Stimulated activated CD8-positive, alpha-beta memory T cell treated with anti-CD3 and anti-CD28 coated beads, Interleukin-7, amount 100 ng/mL, for 24 hours (primary cell): ENCODE data around the gene PUS7L.
A peak's percentile ranks its signal among the peaks of the same experiment; 100 is the strongest.
"Not testable (repeated sequence)": the region's sequence is repeated elsewhere in the genome, so short reads cannot be mapped to it uniquely, and the experiment has no call there.

Source experiments
- DNase-seq: peaks from one replicate; pipeline ENCODE4 v3.0.0-alpha.2; 2020; ENCODE audit warnings: low read depth

The PUS7L gene, protein sequence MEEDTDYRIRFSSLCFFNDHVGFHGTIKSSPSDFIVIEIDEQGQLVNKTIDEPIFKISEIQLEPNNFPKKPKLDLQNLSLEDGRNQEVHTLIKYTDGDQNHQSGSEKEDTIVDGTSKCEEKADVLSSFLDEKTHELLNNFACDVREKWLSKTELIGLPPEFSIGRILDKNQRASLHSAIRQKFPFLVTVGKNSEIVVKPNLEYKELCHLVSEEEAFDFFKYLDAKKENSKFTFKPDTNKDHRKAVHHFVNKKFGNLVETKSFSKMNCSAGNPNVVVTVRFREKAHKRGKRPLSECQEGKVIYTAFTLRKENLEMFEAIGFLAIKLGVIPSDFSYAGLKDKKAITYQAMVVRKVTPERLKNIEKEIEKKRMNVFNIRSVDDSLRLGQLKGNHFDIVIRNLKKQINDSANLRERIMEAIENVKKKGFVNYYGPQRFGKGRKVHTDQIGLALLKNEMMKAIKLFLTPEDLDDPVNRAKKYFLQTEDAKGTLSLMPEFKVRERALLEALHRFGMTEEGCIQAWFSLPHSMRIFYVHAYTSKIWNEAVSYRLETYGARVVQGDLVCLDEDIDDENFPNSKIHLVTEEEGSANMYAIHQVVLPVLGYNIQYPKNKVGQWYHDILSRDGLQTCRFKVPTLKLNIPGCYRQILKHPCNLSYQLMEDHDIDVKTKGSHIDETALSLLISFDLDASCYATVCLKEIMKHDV

DNA sequence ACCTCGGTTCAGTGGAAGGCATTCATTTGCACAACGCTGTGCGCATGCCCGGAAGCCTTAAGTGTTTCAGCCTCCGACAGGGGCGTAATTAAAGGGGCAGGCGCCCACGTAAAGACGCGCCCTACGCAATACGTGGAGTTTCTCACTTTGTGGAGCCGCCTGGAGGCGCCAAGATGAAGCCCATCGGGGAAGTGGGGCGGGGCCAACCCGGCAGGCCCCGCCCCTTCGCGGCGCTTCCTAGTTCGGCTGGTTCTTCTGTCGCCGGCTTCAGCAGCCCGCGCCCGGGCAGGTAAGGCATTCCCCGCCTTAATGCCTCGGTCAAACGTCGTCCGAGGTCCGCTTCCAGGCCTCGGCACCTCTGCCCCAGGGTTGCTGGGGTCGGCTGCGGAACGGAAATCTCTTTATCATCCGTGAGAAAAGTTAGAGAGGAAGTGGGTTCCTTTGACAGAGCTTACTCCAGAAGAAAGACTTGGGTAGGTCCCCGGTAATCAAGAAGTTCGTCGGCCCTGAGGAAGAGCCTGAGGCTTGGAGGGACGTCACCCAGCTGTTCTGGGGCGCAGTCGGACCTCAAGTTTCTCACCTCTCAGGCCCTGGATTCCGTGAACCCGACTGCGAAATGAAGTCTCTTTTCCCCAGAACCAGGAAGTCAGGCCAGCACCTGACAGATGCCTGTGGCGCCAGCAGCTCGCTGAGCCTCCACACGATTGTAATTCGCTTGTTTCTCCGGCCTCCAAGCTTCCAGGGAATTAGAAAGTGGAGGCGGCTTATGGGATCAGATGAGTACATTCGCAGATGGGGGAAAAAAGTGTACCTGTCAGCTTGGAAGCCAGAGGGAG, at the start of gene PUS7L, which contains the start of gene IRAK4:
PUS7L (minus strand) TSS at position 63 of the 836 bp plus-strand sequence. CDS start 3,545 bp downstream, outside the sequence.
IRAK4 (plus strand) TSS at position 224 of the 836 bp plus-strand sequence. CDS start 9,161 bp downstream, outside the sequence.
- peak; percentile 89 for DNase-seq

DNA sequence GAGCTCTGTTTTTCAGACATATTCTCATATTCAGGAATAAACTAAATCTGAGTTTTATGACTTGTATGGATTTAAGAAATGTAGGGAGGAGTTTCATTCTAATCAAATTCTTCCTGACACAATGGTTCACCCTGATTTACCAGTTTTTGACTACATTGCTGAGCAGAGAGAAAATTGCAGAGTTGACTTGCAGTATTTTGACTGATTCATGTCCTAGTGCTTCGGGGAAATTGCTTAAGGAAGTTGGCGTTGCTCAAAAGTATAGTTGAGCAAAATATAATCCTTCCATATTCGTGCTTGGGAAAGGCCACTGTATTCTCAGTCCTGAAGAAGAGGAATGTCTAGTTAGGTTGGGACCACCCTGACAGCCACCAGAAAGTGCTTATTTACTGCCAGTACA, 48.8 kb upstream of the PUS7L start:
- DNase-seq = no peak

DNA sequence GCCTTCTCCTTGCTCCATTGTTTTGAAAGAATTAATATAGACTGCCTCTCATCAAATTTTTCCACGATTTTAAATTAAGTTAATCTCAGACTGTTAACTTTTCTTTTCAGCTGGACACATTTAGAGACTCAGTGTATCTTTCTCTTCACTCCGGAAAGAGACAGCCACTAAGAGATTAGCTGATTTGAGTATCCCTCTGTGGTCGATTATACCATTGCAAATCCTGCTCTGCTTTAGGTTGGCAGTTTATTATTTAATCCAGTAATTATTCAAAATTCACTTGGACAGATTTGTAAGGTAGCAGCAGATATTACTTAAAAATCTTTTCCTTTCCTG, 48.1 kb upstream of the PUS7L start:
- no peak for DNase-seq

DNA sequence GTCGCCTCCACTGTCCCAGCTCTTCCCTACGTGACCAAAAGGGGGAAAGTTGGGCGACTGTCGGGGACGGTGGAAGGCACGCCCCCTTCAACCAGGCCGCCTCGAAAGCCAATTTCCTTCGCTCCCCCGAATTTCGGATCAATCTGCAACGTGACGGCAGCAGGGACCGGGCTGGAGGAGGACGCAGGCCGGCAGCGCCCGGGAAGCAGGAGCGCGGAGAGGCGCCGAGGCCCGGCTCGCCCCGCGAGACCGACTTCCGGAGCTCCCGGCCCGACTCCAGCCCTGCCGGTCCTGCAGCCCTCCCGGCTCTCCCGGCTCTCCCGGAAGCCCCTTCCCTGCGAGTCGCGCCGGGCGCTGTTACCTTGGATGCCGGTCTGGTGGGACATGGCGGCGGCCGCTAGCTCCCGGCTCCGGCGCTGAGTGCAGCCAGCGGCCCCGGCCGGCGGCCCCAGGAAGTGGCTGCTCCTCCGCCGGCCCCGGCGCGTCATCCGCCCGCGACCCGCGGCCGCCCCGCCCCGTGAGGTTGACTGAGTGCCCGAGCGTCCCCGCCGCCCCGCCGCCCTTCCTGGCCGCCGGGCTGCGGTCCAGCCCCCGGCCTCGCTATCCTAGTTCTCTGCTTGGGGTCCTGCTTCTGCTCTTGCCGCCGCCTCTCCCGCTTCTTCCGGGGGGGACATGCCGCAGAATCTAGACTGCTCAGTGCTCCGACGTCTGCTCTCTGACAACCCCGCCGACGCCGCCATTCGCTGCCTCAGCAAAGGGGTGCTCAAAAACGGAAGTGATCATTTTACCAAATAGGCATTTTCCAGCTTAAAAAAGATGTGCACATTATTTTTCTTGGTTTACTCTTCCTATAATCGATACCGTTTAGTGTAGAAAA, 47.5 kb upstream of the PUS7L start, which contains the start of gene TWF1:
TWF1 (minus strand) TSS at position 458 of the 877 bp plus-strand sequence; CDS start at position 386, 72 bp downstream.
- DNase-seq = peak; percentile 70

DNA sequence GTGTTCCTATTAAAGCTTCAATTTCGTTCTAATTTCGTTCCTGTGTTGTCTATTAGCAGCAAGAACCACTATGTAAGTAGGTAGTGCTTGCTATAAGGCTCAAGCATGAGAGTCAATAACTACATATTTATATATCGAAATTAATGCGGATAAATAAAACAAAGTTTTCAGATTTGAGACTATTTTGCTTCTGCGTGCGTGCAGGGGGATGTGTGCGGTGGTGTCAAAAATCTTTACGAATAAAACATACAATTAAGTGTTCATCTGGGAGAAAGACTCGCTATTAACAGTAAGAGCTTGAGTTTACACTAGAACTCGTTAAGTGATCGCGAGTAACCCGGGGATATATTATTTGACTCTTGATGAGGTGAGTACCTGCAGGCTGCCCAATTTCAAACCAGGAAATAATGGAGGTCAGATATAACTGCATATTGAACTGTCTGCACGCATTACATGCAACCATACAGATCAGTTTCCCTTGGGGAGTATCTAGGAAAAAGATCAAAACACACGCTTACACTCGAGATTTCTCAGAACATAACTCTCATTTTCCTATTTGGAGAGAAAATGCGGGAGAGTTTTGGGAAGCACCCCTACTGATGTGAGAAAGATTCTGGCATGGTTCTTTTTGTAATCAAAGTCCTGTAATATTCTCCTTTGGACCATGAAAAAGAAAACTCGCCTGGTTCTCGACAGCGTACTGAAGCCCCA, 46.7 kb upstream of the PUS7L start:
- DNase-seq = no peak

DNA sequence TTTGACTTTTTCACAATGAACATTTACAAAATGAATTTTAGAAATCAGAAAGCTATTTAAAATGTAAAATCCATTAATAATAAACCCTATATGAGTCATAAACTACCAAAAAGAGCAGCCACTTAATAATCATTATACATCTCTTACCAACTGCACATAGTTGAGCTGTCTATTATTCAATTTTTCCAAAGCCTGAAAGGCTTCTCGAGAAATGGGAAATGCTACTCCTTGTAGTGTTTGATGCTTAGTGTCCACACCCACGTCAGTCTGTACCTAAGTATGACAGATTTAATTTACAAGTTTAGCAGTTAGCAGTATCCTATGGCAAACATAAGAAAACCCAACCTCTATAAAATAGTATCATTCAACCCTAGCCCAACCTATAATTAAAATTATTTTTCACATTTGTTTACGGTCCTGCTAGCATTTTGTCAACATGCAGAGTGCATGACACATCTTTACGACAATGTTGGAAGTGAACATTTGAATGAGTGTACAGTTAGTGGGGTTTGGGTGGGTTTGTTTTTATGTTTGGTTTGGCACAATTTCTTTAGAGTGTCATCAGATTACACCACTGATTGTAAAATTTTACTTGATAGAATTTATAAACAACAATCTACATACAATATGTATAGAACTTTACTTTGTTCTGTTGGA, 39.1 kb upstream of the PUS7L start:
- no peak for DNase-seq

DNA sequence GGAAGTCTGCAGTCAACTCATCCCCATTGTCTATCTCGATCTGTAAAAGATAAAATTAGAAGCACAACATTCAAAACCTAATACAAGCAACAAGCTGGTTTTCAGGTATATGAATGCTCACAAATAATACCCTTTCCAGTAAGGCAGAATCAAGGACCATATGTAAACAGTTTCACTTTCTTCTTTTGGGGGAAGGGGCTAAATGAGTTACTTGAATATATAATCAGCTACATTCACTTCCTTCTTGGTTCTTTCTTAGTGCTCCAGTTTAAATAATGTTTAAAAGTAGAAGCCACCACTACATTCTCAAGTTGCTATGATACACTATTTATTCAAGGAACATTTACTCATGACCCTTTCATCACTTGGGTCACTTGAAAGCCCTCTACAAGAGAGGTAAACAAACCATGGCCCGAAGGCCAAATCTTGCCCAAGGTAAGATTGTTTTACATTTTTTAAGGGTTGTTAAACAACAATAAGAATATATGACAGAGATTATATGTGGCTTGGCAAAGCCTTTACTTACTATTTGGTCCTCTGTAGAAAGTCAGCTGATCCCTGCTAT, 37.2 kb upstream of the PUS7L start:
- no peak for DNase-seq

DNA sequence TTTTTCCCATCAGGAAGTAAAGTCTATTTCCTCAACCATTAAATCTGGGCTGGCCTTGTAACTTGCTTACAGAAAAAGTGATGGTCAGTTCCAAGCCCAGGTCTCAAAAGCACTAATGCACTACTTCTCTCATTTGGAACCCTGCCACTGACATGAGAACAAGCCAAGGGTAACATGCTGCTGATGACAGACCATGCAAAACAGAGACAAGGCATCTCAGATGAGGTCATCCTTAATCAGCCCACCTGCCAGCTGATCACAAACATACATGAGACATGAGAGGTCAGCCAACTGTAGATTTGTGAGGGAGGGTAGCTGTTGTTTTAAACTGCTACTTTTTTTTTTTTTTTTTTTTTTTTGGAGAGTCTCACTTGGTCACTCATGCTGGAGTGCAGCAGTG, 31.4 kb upstream of the PUS7L start:
- DNase-seq = no peak

DNA sequence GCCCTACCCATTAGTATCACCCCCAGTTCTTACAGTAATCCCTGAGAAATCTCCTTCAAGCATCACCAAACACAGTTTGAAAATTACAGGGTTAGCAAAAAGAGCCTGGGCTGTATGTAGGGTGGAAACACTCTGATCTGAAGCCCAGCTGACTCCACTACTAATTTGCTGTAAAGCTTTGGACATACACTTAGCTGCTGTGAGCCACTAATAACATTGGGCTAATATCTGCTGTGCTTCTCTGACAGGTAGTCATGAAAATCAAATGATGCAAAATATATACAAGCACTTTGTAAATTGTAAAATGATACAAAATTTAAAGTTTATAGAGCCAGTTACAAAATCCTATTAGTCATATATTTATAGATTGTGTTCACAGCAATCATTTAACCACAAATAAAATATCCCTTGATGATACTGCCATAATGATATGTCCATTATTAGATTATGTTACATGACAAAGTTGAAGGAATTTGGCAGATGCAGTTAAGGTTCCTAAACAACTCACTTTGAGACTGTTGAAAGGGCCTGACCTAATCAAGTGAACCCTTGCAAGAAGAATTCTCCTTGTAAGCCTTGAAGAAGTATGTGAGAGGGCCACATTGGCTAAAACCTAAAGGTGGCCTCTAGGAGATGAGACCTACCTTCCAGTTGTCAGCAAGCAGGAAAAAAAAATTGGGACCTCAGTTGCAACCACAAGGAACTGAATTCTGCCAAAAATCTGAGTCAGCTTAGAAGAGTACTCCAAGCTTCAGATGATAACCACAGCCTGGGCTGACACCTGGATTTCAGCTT, 28.5 kb upstream of the PUS7L start:
- DNase-seq = no peak

DNA sequence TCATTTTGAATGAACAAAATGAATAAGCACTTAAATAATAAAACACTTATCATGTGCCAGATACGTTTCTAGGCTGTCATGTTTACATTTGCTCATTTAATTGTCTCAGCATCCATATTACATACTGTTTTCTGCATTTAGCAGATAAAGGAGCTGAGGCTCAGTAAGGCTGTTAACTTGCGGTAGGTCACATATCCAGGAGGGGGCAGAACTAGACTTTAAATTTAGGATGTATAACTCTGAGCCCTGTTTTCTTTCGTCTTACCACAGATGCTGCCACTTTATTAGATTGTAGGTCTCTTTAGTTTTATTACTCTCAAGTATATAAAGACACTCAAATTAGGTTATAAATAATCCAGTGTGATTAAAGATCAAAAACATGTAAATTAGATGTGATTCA, 17.9 kb upstream of the PUS7L start:
- DNase-seq = no peak

DNA sequence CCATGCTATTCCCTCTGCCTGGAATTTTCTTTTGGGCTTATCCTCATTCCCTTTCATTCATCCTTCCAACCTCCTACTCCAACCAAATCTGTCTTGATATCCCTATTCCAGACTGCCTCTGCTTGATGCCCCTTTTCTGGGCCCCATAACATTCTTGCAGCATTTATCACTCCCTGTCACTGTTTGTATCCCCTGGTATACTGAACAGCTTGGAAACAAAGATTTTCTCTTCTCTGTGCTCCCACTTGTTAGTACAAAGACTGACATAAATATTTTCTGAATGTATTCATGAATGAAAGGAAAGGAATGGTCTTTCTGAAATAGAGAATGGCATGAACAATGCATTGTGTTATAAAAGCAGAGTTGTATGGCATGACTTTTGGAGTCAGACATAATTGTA, 7.7 kb upstream of the PUS7L start:
- no peak for DNase-seq

DNA sequence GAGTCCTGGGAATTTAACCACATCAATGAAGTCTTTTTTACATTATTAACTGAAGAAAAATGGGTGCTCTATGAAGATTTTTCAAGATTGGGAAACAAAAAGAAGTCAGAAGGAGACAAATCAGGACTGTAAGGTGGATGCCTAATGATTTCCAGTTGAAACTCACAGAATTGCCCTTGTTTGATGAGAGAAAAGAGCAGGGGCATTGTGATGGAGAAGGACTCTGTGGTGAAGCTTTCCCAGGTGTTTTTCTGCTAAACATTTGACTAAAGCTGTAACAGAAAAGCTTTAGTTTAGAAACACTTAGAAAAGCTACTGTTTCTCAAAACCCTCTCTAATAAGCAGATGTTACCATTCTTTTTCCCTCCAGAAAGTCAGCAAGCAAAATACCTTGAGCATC, 5.9 kb upstream of the PUS7L start:
- no peak for DNase-seq

DNA sequence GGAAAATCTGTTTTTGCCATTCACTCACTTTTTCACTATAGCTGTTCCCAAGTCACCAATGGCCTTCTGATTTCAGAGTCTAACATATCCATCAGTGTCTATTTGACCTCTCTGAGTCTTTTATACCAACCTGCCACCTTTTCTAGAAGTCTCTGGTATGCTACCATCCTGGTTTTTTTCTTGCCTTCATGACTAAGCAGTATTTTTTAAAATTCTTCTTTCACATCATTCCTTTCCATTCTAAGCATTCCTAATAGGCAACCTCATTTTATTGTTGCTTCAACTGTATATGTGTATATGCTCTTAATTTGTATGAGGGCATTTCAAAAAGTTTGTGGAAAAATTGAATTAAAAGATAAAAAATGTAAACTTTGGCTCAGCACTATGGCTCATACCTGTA, 5.2 kb upstream of the PUS7L start:
- no peak for DNase-seq

DNA sequence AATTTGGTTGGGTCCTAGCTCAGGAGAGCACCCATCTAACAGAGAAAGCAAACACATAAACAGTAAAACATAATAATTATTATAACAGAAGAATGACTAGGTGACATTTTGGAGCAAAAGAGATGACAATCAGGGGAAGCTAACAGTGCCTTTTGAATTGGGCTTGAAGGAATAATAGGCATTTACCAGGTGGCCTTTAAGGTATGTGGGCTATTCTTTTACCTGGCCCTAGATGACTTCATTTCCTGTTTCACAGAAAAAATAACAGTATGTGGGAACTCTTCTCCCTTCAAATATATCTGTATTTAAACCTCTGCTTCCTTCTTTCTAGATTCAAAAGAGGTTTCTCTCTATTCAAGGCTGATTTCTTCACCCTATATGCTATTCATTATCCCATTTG, 4.0 kb upstream of the PUS7L start:
- no peak for DNase-seq

DNA sequence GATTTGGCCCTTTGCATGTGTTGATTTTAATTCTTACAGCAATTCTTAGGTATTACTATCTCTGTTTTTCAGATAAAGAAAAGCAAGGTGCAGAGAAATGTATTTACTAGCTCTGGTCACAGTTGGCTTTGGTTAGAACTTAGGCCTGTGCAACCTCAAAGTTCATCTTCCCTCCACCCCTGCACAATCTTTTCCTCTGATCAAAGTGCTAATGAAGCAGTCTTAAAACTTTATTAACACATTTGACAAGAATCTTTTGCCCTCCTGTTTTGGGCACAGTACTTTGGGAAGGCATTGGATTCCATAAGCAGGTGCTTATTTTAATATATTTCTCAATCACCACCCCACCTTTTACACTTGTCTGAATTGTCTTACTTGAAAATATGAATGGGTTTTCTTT, 2.9 kb upstream of the PUS7L start:
- no peak for DNase-seq

DNA sequence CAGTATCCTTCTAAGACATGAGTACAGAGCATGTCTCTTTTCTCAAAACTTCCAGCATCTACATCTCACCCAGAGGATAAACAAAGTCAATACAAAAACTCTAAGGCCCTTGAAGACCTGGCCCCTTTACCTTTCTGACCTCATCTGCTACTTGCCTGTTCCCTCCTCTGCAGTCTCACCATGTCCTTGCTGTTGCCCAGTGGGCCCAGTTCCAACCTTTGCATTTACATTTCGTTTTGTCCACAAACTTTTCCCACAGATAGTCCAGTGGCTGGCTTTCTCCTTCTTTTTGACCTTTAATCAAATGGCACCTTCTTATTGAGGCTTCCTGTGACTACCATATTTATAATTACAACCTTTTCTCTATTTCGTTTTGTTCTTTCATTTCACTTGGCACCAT, 1.8 kb upstream of the PUS7L start:
- DNase-seq = no peak

DNA sequence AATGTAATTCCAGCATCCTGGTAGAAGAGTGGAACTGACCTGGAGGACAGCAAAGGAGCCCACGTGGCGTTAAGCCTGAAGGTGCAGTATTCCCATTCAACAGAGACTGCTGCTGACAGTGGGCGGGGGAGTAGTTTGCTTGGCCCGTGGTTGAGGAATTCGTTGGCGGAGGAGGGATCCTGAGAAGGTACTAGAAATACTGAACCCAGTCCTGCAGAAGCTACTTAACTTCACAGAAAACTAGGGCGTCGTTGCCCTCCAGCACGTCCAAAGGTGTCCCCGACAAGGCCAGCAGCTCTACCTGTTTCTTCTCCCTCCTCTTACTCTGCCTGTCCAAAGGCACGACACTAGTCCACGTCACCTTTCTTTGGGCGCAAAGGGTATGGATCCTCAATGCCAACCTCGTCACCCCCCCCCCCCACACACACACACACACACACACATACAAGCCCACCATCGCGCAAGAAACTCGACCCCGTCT, 303 bp downstream of the PUS7L start:
- DNase-seq = no peak

DNA sequence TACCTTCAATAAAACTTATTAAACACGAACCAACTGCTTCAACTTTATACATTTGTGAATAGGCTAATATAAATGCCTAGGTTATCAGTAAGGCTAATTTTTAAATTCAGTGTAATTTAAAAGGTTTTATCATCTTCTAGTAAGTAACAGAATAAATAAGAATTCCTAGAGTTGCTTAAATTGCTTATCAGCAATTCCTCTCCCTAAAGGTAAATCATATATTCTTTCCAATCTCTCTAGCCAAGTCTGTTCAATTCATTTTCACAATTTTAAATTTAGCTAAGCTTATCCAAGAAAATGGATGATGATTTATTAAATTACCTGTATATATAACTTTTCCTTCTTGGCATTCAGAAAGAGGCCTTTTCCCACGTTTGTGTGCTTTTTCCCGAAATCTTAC, 4.6 kb downstream of the PUS7L start:
- no peak for DNase-seq

DNA sequence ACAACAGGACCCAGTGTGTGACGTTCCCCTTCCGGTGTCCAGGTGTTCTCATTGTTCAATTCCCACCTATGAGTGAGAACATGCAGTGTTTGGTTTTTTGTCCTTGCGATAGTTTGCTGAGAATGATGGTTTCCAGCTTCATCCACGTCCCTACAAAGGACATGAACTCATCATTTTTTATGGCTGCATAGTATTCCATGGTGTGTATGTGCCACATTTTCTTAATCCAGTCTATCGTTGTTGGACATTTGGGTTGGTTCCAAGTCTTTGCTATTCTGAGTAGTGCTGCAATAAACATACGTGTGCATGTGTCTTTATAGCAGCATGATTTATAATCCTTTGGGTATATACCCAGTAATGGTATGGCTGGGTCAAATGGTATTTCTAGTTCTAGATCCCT, 7.2 kb downstream of the PUS7L start:
- not testable (repeated sequence) for DNase-seq
